Esophagus squamous epithelium (tissue), 5 donors: ENCODE results near the gene B4GALT3. TPM values are rescaled to one million over a fixed set of nuclear protein-coding genes. Genes with fewer than 3 reads are reported as not detected.

Experiments
- DNase-seq: peaks from one replicate; lab custom pipeline; 2025; lab: John Stamatoyannopoulos, UW
- H3K27ac ChIP-seq, 4 donors: fragments of 200-600 bp; sonication (generic); one replicate each; pipeline ENCODE4 v1.5.1; 2016 to 2019; ENCODE audit warnings: mild to moderate bottlenecking in 1 of 4
- H3K27me3 ChIP-seq, 4 donors: fragments of 200-600 bp; sonication (generic); 1 replicate in 3 of 4; 2 replicates in 1 of 4; pipeline versions ENCODE4 v1.5.1 to v1.6.0; 2017 to 2021; ENCODE audit warnings: antibody characterized with exemption in 1 of 4
- H3K36me3 ChIP-seq, 3 donors: fragments of 200-600 bp; sonication (generic); one replicate each; pipeline ENCODE4 v1.5.1; 2016 to 2019
- H3K4me1 ChIP-seq, 3 donors: fragments of 200-600 bp; sonication (generic); one replicate each; pipeline ENCODE4 v1.5.1; 2017 to 2019
- H3K4me3 ChIP-seq, 4 donors: fragments of 200-600 bp; sonication (generic); 1 replicate in 3 of 4; 2 replicates in 1 of 4; pipeline ENCODE4 v1.5.1; 2016 to 2019; ENCODE audit warnings: mild to moderate bottlenecking in 2 of 4, moderate library complexity in 1 of 4
- H3K9me3 ChIP-seq, 3 donors: fragments of 200-600 bp; sonication (generic); one replicate each; pipeline ENCODE4 v1.5.1; 2016 to 2019
- CTCF ChIP-seq, 6 experiments: fragments of 450-650 bp in 4 of 6; fragments of 200-600 bp in 2 of 6; sonication (generic) in 2 of 6; IDR thresholded peaks; one replicate each; pipeline ENCODE4 v1.5.1; 2016 to 2019; ENCODE audit warnings: antibody characterized with exemption in 6 of 6, mild to moderate bottlenecking in 4 of 6, moderate library complexity in 4 of 6
- POLR2A ChIP-seq, 4 donors: fragments of 450-650 bp; IDR thresholded peaks; one replicate each; pipeline ENCODE4 v1.6.1; 2017; ENCODE audit warnings: antibody characterized with exemption in 4 of 4, mild to moderate bottlenecking in 4 of 4, moderate library complexity in 3 of 4
- WGBS, 2 donors: methylation state at CpG; one replicate each; pipeline ENCODE4 v1.1.5; 2018; 5-methylcytosine and 5-hydroxymethylcytosine counted together
- intact Hi-C: fragments of 100-400 bp; cut with DNase I; formaldehyde crosslinking; loops from one replicate; pipeline ENCODE4 v1.15.0; 2022
- total RNA-seq, 4 donors: library from RNA; depleted of rRNA; stranded (reverse); fragments of >200 nt; gene quantifications; one replicate each; pipeline ENCODE4 v1.1.0, GENCODE V29; 2016
- donor health status: DM: yes; HTN: yes; CAD: no.

Gene B4GALT3
- total RNA-seq, 4 donors from 2014 or later = 16.1 to 29.9 (median 18.1) TPM

GRCh38 chr1:161206411-161207140 lies 29.3 kb upstream of the B4GALT3 start:
- TF ChIP-seq POLR2A (IDR thresholded peaks at IDR 0.05) (no peak), CTCF (IDR thresholded peaks at IDR 0.05) (no peak)
- Histone ChIP-seq H3K4me3 (peak overlapping the region in 2 of 4 donors; percentile 15 to 29), H3K4me1 (peaks cover 8 to 83% (median 40%) of the 10 kb centered on the region in 3 donors), H3K27me3 (no peaks in the 10 kb centered on the region), H3K27ac (peak overlapping the region; percentile 37 to 99 (median 89)), H3K9me3 (no peaks in the 10 kb centered on the region), H3K36me3 (peaks cover 25 to 83% (median 35%) of the 10 kb centered on the region in 3 donors)
- intact Hi-C loops = no loop called here
- 73 to 75% methylated on average over 11 of the region's 12 CpGs for WGBS, 2 donors
- DNase-seq = no peak

- H3K4me1 ChIP-seq = peaks cover 43 to 91% (median 80%) of the 10 kb centered on the region in 3 donors
- H3K36me3 ChIP-seq = peaks cover 8 to 38% (median 9%) of the 10 kb centered on the region in 3 donors
- DNase-seq = peak; percentile 93
- H3K27ac ChIP-seq = peak within 1 kb of the TSS; percentile 90 to 99 (median 97)
- no peaks in the 10 kb centered on the region for H3K27me3 ChIP-seq
- peak in 2 of 4 donors; percentile 51 to 88 for TF ChIP-seq POLR2A (IDR thresholded peaks at IDR 0.05)
- peak in 2 of 6 experiments; percentile 12 to 13 for TF ChIP-seq CTCF (IDR thresholded peaks at IDR 0.05)
- intact Hi-C loops = no loop called here
- no peaks in the 10 kb centered on the region for H3K9me3 ChIP-seq
- WGBS, 2 donors = 1 to 5% methylated on average over 21 to 31 of the region's 53 CpGs
- peak within 1 kb of the TSS; percentile 58 to 89 (median 80) for H3K4me3 ChIP-seq
Observed at GRCh38 chr1:161201836-161202712, 24.8 kb upstream of the B4GALT3 start, which contains the start of gene NDUFS2. Gene NDUFS2, plus strand, starts transcription at chr1:161202367. Its CDS starts 19 bp downstream, at chr1:161202386.

- peak overlapping the region; percentile 90 to 99 (median 97) for H3K27ac ChIP-seq
- no peak for TF ChIP-seq CTCF (IDR thresholded peaks at IDR 0.05)
- no peak for TF ChIP-seq POLR2A (IDR thresholded peaks at IDR 0.05)
- peak overlapping the region; percentile 58 to 89 (median 80) for H3K4me3 ChIP-seq
- no peak for DNase-seq
- WGBS, 2 donors = 27 to 34% methylated on average over 11 to 12 of the region's 13 CpGs
- H3K27me3 ChIP-seq = no peaks in the 10 kb centered on the region
- H3K4me1 ChIP-seq = peaks cover 43 to 93% (median 83%) of the 10 kb centered on the region in 3 donors
- H3K36me3 ChIP-seq = peaks cover 3 to 29% (median 3%) of the 10 kb centered on the region in 3 donors
- H3K9me3 ChIP-seq = no peaks in the 10 kb centered on the region
- intact Hi-C loops = no loop called here
Observed at GRCh38 chr1:161200992-161201835, 23.9 kb upstream of the B4GALT3 start.

- no peak for DNase-seq
- H3K27ac ChIP-seq = peak overlapping the region; percentile 90 to 99 (median 97)
- H3K4me3 ChIP-seq = peak overlapping the region in 1 of 4 donors; percentile 86
- TF ChIP-seq POLR2A (IDR thresholded peaks at IDR 0.05) (no peak), CTCF (IDR thresholded peaks at IDR 0.05) (no peak)
- H3K9me3 ChIP-seq = no peaks in the 10 kb centered on the region
- WGBS, 2 donors = 42 to 56% methylated on average over 2 to 4 of the region's 5 CpGs
- intact Hi-C loops = no loop called here
- peaks cover 0 to 22% (median 0%) of the 10 kb centered on the region in 3 donors for H3K36me3 ChIP-seq
- no peaks in the 10 kb centered on the region for H3K27me3 ChIP-seq
- peaks cover 43 to 93% (median 84%) of the 10 kb centered on the region in 3 donors for H3K4me1 ChIP-seq
Observed at GRCh38 chr1:161200421-161200991, 23.2 kb upstream of the B4GALT3 start.
